ENCODE results near the gene KRTAP10-1. TPM values are rescaled to one million over a fixed set of nuclear protein-coding genes. Genes with fewer than 3 reads are reported as not detected.

KRTAP10-1 gene
- total and polyA plus RNA-seq, 9 of the 15 experiments (the other 6 are each of a cell fraction or from before 2014, with no cell fraction given): not detected

DNA sequence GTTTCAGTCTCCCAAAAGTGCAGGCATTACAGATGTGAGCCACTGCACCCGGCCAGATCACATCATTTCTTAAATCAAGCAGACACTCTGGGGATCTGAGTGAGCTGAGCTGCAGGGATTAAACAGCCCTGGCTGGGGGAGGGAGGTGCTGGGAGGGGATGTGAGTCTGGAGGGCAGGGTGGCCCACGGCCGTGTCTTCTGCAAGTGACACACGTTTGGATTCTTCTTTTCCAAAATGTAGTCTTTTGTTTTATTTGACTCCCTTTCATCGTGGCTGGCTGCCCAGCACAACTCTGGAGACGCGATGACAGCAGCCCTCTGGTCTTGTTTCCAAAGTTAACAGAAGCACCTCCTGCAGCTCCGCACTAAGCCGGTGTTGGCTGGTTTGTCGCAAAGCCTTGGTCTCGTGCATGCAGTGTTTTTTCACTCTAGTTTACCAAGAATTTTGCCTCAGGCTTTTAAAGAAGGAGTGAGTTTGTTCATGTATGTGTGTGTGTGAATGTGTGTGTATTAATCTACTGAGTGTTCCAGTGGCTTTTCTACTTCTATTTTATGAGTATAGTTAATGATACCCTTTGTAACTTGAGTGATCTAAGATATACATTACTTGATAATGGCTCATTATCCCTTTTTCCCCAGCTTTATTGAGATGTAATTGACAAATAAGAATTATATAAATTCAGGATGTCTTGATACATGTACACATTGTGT, 43.2 kb upstream of the KRTAP10-1 start:
- Histone ChIP-seq H3K4me1 (replicated peaks in 1 of 2; ENCODE audit: control insufficient read depth in 2 of 2, insufficient read depth in 2 of 2, low read length in 2 of 2) (no peaks in the 10 kb centered on the region; a peak in 2 of 5 replicates), H2AFZ (ENCODE audit: low read depth, low read length) (no peak overlapping the region), H3K9ac (ENCODE audit: insufficient read depth in 1 of 2, low read depth in 2 of 2, low read length in 2 of 2) (no peak overlapping the region), H3K79me2 (ENCODE audit: control insufficient read depth, insufficient read depth, low read length) (no peaks in the 10 kb centered on the region), H3K4me2 (ENCODE audit: insufficient read depth, low read length) (no peak overlapping the region), H3K9me3 (replicated peaks; ENCODE audit: control insufficient read depth, insufficient read depth, low read depth, low read length) (peaks cover 3% of the 10 kb centered on the region; the same call in 1 of the 2 replicates), H4K20me1 (replicated peaks; ENCODE audit: control insufficient read depth, insufficient read depth, low read length) (no peaks in the 10 kb centered on the region), H3K27me3 (ENCODE audit: control insufficient read depth in 2 of 2, insufficient read depth in 2 of 2, low read length in 2 of 2) (peaks cover 0 to 6% of the 10 kb centered on the region in 2 experiments; a peak in 1 of 5 replicates), H3K4me3 (no peak overlapping the region), H3K27ac (ENCODE audit: extremely low read depth, low read depth, low read length) (no peak overlapping the region), H3K9me1 (ENCODE audit: control insufficient read depth, insufficient read depth, low read length) (no peaks in the 10 kb centered on the region), H3K36me3 (ENCODE audit: control insufficient read depth, insufficient read depth, low read length) (no peaks in the 10 kb centered on the region)
- in situ Hi-C loops (cut with MboI) (no loop called here), intact Hi-C loops (cut with micrococcal nuclease) (no loop called here)
- no peak for DNase-seq (ENCODE audit: extremely low read depth in 1 of 4, low spot score in 3 of 4)
- whole genome bisulfite sequencing (ENCODE audit: insufficient coverage, low coverage, missing lambda C conversion rate): 17% methylated on average over 11 of the region's 11 CpGs
- no peak for ATAC-seq
- TF ChIP-seq POLR2G (IDR thresholded peaks at IDR 0.05; ENCODE audit: low read depth, low read length) (no peak), FOXJ3 (CRISPR knock-in tag; IDR thresholded peaks at IDR 0.05) (no peak), BHLHE40 (IDR thresholded peaks at IDR 0.05; ENCODE audit: low read length) (peak; percentile 31; the same call in 1 of the 2 replicates), IFI16 (CRISPR knock-in tag; IDR thresholded peaks at IDR 0.05) (no peak), RHOXF2B (CRISPR knock-in tag; conservative IDR thresholded peaks at IDR 0.05) (no peak), ZNF699 (CRISPR knock-in tag; IDR thresholded peaks at IDR 0.05; ENCODE audit: insufficient replicate concordance) (no peak)
- TF ChIP-seq, protein P1, sequence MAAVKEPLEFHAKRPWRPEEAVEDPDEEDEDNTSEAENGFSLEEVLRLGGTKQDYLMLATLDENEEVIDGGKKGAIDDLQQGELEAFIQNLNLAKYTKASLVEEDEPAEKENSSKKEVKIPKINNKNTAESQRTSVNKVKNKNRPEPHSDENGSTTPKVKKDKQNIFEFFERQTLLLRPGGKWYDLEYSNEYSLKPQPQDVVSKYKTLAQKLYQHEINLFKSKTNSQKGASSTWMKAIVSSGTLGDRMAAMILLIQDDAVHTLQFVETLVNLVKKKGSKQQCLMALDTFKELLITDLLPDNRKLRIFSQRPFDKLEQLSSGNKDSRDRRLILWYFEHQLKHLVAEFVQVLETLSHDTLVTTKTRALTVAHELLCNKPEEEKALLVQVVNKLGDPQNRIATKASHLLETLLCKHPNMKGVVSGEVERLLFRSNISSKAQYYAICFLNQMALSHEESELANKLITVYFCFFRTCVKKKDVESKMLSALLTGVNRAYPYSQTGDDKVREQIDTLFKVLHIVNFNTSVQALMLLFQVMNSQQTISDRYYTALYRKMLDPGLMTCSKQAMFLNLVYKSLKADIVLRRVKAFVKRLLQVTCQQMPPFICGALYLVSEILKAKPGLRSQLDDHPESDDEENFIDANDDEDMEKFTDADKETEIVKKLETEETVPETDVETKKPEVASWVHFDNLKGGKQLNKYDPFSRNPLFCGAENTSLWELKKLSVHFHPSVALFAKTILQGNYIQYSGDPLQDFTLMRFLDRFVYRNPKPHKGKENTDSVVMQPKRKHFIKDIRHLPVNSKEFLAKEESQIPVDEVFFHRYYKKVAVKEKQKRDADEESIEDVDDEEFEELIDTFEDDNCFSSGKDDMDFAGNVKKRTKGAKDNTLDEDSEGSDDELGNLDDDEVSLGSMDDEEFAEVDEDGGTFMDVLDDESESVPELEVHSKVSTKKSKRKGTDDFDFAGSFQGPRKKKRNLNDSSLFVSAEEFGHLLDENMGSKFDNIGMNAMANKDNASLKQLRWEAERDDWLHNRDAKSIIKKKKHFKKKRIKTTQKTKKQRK (IDR thresholded peaks at IDR 0.05; ENCODE audit: borderline replicate concordance, low read depth, low read length): no peak
- TF ChIP-seq, protein P2, sequence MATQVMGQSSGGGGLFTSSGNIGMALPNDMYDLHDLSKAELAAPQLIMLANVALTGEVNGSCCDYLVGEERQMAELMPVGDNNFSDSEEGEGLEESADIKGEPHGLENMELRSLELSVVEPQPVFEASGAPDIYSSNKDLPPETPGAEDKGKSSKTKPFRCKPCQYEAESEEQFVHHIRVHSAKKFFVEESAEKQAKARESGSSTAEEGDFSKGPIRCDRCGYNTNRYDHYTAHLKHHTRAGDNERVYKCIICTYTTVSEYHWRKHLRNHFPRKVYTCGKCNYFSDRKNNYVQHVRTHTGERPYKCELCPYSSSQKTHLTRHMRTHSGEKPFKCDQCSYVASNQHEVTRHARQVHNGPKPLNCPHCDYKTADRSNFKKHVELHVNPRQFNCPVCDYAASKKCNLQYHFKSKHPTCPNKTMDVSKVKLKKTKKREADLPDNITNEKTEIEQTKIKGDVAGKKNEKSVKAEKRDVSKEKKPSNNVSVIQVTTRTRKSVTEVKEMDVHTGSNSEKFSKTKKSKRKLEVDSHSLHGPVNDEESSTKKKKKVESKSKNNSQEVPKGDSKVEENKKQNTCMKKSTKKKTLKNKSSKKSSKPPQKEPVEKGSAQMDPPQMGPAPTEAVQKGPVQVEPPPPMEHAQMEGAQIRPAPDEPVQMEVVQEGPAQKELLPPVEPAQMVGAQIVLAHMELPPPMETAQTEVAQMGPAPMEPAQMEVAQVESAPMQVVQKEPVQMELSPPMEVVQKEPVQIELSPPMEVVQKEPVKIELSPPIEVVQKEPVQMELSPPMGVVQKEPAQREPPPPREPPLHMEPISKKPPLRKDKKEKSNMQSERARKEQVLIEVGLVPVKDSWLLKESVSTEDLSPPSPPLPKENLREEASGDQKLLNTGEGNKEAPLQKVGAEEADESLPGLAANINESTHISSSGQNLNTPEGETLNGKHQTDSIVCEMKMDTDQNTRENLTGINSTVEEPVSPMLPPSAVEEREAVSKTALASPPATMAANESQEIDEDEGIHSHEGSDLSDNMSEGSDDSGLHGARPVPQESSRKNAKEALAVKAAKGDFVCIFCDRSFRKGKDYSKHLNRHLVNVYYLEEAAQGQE (IDR thresholded peaks at IDR 0.05; ENCODE audit: borderline replicate concordance): peak; percentile 61
- TF ChIP-seq, protein P2 (CRISPR knock-in tag; IDR thresholded peaks at IDR 0.05; ENCODE audit: low read depth): no peak
- BruUV-seq (replicated peaks): no TSS peak
- peak; percentile 29 for FAIRE-seq
- CTCF ChIA-PET (ENCODE audit: low intra/inter-chr PET ratio): no interaction called here
- POLR2A ChIA-PET: interaction anchor here (0.8 to 1.6 kb wide), 2 partner anchors 13 to 95 kb away, joined by 3 to 4 read pairs; no protein-coding TSS in a partner anchor

Data from K562 (cell line).